Subcutaneous adipose tissue (tissue), 4 donors: ENCODE results near the gene PLPP3. TPM values are rescaled to one million over a fixed set of nuclear protein-coding genes. Genes with fewer than 3 reads are reported as not detected.

ENCODE experiments used
- CTCF ChIP-seq: fragments of 450-650 bp; IDR thresholded peaks from one replicate; pipeline ENCODE4 v1.5.1; 2016; ENCODE audit warnings: low read depth, mild to moderate bottlenecking, control low read depth, antibody characterized with exemption, moderate library complexity
- total RNA-seq, 4 donors: library from RNA; depleted of rRNA; stranded (reverse); fragments of >200 nt; gene quantifications; one replicate each; pipeline ENCODE4 v1.1.0, GENCODE V29; 2016

Gene PLPP3
- total RNA-seq, 4 donors from 2014 or later: 149 to 309 (median 238) TPM

- no peak for TF ChIP-seq CTCF
Measured at GRCh38 chr1:56493826-56494225, 85.5 kb downstream of the PLPP3 start.

DNA sequence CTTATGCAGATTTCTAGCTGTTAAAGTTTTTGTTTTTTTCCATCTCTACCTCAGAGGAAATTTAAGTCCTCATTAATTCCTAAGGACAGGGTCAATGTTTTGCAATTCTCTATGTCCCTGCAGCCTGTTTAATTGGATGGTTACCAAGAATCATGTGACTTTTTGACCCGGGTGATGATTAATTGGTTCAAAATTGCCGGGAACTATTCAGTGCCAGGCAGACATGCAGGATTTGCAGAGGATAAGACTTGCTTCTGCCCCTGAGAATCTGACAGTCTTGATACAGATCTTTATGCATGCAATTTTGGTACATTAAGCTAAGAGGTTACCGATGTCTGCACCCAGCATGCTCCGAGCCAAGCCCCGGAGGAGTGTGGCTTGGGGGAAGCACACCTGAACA, 87.9 kb downstream of the PLPP3 start:
- no peak for TF ChIP-seq CTCF

GRCh38 chr1:56490619-56491018, 88.7 kb downstream of the PLPP3 start:
- TF ChIP-seq CTCF: no peak

GRCh38 chr1:56489695-56490094, 89.7 kb downstream of the PLPP3 start:
- no peak for TF ChIP-seq CTCF

- no peak for TF ChIP-seq CTCF
Measured at GRCh38 chr1:56484695-56485094, 94.7 kb downstream of the PLPP3 start.

- TF ChIP-seq CTCF: no peak
Measured at GRCh38 chr1:56483104-56483503, 96.3 kb downstream of the PLPP3 start.

- no peak for TF ChIP-seq CTCF
Measured at GRCh38 chr1:56482486-56482885, 96.9 kb downstream of the PLPP3 start.

- no peak for TF ChIP-seq CTCF
Measured at GRCh38 chr1:56481140-56481694, 98.1 kb downstream of the PLPP3 start.
